ENCODE data around the gene AVPR2. TPM values are rescaled to one million over a fixed set of nuclear protein-coding genes. Genes with fewer than 3 reads are reported as not detected.
A peak's percentile ranks its signal among the peaks of the same experiment; 100 is the strongest.

AVPR2 gene
- total RNA-seq, 1 experiment from 2014 or later = not detected

DNA sequence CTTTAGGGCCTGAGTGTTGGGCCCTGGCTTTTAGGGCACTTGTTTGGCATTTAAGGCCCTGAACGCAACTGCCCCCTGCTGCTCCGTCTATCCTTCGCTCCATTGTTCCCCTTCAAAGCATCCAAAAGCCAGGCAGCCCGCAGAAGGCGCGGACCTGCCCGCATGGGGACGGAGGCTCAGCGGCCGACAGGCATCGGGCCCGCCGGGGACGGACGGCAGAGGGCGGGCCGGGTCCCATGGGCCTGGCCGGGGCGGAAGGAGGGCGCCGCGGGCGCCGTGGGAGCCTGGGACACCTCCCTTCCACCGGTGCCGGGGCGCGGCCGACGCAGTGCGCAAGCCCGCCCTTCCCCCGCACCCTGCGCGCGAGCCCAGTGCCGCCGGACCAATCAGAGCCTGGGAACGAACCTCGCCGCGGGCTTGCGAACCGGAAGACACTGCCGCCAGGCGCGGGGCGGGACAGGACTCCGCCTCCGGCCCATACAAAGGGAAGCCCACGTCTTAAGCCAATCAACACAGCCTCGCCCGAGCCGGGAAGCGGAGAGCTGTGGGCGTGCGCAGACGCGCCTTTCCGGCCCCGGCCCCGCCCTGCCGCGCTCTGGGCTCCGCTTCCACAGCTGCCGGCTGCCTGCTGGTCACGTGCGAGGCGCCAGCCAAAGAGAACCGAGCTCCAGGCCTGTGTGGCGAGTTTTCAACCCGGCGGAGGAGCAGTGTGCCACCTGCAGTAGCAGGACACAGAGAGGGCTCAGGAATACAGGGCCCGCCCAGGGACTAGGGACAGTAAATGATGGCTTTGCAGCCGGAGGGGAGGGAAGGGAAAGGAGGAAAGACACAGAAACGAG, 23.7 kb downstream of the AVPR2 start:
- intact Hi-C loops (cut with micrococcal nuclease) = no loop called here
- RAD21 ChIA-PET (ENCODE audit: low non-redundant PET in 1 of 2, low total read pairs in 2 of 2, uncharacterized antibody in 2 of 2, unreplicated experiment in 2 of 2) = no interaction called here
- TF ChIP-seq ELF1 (IDR thresholded peaks at IDR 0.05; ENCODE audit: borderline replicate concordance, low read depth) = no peak
- TF ChIP-seq SP1 (IDR thresholded peaks at IDR 0.05; ENCODE audit: low read depth) = no peak
- TF ChIP-seq, protein P1, sequence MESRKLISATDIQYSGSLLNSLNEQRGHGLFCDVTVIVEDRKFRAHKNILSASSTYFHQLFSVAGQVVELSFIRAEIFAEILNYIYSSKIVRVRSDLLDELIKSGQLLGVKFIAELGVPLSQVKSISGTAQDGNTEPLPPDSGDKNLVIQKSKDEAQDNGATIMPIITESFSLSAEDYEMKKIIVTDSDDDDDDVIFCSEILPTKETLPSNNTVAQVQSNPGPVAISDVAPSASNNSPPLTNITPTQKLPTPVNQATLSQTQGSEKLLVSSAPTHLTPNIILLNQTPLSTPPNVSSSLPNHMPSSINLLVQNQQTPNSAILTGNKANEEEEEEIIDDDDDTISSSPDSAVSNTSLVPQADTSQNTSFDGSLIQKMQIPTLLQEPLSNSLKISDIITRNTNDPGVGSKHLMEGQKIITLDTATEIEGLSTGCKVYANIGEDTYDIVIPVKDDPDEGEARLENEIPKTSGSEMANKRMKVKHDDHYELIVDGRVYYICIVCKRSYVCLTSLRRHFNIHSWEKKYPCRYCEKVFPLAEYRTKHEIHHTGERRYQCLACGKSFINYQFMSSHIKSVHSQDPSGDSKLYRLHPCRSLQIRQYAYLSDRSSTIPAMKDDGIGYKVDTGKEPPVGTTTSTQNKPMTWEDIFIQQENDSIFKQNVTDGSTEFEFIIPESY (IDR thresholded peaks at IDR 0.05; ENCODE audit: extremely low read depth, insufficient replicate concordance, low read length) = no peak
- TF ChIP-seq JUND (IDR thresholded peaks at IDR 0.05) = no peak
- TF ChIP-seq SIN3A (IDR thresholded peaks at IDR 0.05; ENCODE audit: low read depth) = no peak
- peak; percentile 69 for TF ChIP-seq POLR2AphosphoS5 (IDR thresholded peaks at IDR 0.05; ENCODE audit: low read depth, low read length)
- no peak for TF ChIP-seq EZH2 (IDR thresholded peaks at IDR 0.05)
- no peak for TF ChIP-seq CEBPB (IDR thresholded peaks at IDR 0.05; ENCODE audit: low read depth)
- TF ChIP-seq SRF (IDR thresholded peaks at IDR 0.05; ENCODE audit: low read depth) = no peak
- TF ChIP-seq, protein P2, sequence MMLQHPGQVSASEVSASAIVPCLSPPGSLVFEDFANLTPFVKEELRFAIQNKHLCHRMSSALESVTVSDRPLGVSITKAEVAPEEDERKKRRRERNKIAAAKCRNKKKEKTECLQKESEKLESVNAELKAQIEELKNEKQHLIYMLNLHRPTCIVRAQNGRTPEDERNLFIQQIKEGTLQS (IDR thresholded peaks at IDR 0.05) = no peak
- TF ChIP-seq, protein P3, sequence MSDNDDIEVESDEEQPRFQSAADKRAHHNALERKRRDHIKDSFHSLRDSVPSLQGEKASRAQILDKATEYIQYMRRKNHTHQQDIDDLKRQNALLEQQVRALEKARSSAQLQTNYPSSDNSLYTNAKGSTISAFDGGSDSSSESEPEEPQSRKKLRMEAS (IDR thresholded peaks at IDR 0.05) = no peak
- peak; percentile 61 for TF ChIP-seq POLR2A (IDR thresholded peaks at IDR 0.05; ENCODE audit: borderline replicate concordance, extremely low read depth, insufficient read depth, insufficient read length)
- TF ChIP-seq CBX3 (IDR thresholded peaks at IDR 0.05; ENCODE audit: low read depth) = no peak
- TF ChIP-seq, protein P4, sequence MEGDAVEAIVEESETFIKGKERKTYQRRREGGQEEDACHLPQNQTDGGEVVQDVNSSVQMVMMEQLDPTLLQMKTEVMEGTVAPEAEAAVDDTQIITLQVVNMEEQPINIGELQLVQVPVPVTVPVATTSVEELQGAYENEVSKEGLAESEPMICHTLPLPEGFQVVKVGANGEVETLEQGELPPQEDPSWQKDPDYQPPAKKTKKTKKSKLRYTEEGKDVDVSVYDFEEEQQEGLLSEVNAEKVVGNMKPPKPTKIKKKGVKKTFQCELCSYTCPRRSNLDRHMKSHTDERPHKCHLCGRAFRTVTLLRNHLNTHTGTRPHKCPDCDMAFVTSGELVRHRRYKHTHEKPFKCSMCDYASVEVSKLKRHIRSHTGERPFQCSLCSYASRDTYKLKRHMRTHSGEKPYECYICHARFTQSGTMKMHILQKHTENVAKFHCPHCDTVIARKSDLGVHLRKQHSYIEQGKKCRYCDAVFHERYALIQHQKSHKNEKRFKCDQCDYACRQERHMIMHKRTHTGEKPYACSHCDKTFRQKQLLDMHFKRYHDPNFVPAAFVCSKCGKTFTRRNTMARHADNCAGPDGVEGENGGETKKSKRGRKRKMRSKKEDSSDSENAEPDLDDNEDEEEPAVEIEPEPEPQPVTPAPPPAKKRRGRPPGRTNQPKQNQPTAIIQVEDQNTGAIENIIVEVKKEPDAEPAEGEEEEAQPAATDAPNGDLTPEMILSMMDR (IDR thresholded peaks at IDR 0.05 in 2 of 3, conservative IDR thresholded peaks at IDR 0.05 in 1 of 3; ENCODE audit: borderline replicate concordance in 1 of 3, insufficient read depth in 1 of 3, low read depth in 2 of 3, low read length in 2 of 3) = peak in 1 of 3 experiments; percentile 8; a peak in 1 of 6 replicates
- peak; percentile 67 for TF ChIP-seq ZFX (IDR thresholded peaks at IDR 0.05)
- no peak for TF ChIP-seq FOSL1 (IDR thresholded peaks at IDR 0.05; ENCODE audit: low read depth)
- TF ChIP-seq ZNF274 (IDR thresholded peaks at IDR 0.05; ENCODE audit: low read depth, low read length) = no peak
- TF ChIP-seq, protein P5, sequence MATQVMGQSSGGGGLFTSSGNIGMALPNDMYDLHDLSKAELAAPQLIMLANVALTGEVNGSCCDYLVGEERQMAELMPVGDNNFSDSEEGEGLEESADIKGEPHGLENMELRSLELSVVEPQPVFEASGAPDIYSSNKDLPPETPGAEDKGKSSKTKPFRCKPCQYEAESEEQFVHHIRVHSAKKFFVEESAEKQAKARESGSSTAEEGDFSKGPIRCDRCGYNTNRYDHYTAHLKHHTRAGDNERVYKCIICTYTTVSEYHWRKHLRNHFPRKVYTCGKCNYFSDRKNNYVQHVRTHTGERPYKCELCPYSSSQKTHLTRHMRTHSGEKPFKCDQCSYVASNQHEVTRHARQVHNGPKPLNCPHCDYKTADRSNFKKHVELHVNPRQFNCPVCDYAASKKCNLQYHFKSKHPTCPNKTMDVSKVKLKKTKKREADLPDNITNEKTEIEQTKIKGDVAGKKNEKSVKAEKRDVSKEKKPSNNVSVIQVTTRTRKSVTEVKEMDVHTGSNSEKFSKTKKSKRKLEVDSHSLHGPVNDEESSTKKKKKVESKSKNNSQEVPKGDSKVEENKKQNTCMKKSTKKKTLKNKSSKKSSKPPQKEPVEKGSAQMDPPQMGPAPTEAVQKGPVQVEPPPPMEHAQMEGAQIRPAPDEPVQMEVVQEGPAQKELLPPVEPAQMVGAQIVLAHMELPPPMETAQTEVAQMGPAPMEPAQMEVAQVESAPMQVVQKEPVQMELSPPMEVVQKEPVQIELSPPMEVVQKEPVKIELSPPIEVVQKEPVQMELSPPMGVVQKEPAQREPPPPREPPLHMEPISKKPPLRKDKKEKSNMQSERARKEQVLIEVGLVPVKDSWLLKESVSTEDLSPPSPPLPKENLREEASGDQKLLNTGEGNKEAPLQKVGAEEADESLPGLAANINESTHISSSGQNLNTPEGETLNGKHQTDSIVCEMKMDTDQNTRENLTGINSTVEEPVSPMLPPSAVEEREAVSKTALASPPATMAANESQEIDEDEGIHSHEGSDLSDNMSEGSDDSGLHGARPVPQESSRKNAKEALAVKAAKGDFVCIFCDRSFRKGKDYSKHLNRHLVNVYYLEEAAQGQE (IDR thresholded peaks at IDR 0.05; ENCODE audit: low read depth) = no peak
- TF ChIP-seq EGR1 (IDR thresholded peaks at IDR 0.05; ENCODE audit: low read depth) = no peak

More for the DNA sequence above, 23.7 kb downstream of the AVPR2 start:
- Histone ChIP-seq H3K79me2 (ENCODE audit: insufficient read depth, low read length) (peaks cover 39% of the 10 kb centered on the region), H3K4me3 (replicated peaks in 1 of 2; ENCODE audit: low read depth in 1 of 2, low read length in 2 of 2) (peak overlapping the region; percentile 69 to 71), H3K9ac (ENCODE audit: low read length) (peak overlapping the region; percentile 80), H3K9me2 (ENCODE audit: insufficient read depth) (no peaks in the 10 kb centered on the region), H3K36me3 (ENCODE audit: control insufficient read depth in 1 of 2, insufficient read depth in 2 of 2, low read length in 2 of 2) (peaks cover 0 to 5% of the 10 kb centered on the region in 2 experiments; a peak in 2 of 4 replicates), H2AFZ (ENCODE audit: low read depth, low read length, poor library complexity, severe bottlenecking) (no peak overlapping the region), H3K4me1 (ENCODE audit: control insufficient read depth in 1 of 2, insufficient read depth in 2 of 2, low read length in 2 of 2) (peaks cover 22 to 43% of the 10 kb centered on the region in 2 experiments), H3K27ac (ENCODE audit: low read depth, low read length) (peak overlapping the region; percentile 99), H3K9me3 (ENCODE audit: control insufficient read depth in 1 of 2, insufficient read depth in 1 of 2, low read depth in 1 of 2, low read length in 2 of 2) (no peaks in the 10 kb centered on the region), H3K4me2 (ENCODE audit: low read length) (peak overlapping the region; percentile 87), H3K27me3 (ENCODE audit: insufficient read depth, low read length) (no peaks in the 10 kb centered on the region), H4K20me1 (ENCODE audit: insufficient read depth) (no peaks in the 10 kb centered on the region)
- ChIA-PET POLR2A (interaction anchor here (0.8 to 2.3 kb wide), 6 partner anchors 11 to 456 kb away, joined by 3 to 10 read pairs (median 4); partner anchors contain the start of genes HCFC1, IDH3G, RENBP and SSR4), CTCF (interaction anchor here (2.5 kb wide), 1 partner anchor 19 kb away, joined by 14 read pairs; no protein-coding TSS in a partner anchor)
- no TSS peak for BruUV-seq (replicated peaks)
- ATAC-seq = peak; percentile 85
- DNase-seq (ENCODE audit: low read depth, low spot score) = peak; percentile 93

Measured in HCT116 (cell line).